ENCODE data around the gene QRICH2.
"Not testable (repeated sequence)": the region's sequence is repeated elsewhere in the genome, so short reads cannot be mapped to it uniquely, and the experiment has no call there.

The QRICH2 gene, protein sequence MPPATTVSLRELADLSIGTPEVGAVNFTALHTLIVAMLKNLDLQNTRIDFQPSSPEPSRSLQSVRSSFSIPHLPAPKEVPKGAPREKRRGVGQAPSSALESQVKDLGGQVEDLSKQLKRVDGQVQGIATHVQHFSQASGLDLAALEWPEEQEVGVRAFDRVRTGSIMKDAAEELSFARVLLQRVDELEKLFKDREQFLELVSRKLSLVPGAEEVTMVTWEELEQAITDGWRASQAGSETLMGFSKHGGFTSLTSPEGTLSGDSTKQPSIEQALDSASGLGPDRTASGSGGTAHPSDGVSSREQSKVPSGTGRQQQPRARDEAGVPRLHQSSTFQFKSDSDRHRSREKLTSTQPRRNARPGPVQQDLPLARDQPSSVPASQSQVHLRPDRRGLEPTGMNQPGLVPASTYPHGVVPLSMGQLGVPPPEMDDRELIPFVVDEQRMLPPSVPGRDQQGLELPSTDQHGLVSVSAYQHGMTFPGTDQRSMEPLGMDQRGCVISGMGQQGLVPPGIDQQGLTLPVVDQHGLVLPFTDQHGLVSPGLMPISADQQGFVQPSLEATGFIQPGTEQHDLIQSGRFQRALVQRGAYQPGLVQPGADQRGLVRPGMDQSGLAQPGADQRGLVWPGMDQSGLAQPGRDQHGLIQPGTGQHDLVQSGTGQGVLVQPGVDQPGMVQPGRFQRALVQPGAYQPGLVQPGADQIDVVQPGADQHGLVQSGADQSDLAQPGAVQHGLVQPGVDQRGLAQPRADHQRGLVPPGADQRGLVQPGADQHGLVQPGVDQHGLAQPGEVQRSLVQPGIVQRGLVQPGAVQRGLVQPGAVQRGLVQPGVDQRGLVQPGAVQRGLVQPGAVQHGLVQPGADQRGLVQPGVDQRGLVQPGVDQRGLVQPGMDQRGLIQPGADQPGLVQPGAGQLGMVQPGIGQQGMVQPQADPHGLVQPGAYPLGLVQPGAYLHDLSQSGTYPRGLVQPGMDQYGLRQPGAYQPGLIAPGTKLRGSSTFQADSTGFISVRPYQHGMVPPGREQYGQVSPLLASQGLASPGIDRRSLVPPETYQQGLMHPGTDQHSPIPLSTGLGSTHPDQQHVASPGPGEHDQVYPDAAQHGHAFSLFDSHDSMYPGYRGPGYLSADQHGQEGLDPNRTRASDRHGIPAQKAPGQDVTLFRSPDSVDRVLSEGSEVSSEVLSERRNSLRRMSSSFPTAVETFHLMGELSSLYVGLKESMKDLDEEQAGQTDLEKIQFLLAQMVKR (N-terminal part only)

DNA sequence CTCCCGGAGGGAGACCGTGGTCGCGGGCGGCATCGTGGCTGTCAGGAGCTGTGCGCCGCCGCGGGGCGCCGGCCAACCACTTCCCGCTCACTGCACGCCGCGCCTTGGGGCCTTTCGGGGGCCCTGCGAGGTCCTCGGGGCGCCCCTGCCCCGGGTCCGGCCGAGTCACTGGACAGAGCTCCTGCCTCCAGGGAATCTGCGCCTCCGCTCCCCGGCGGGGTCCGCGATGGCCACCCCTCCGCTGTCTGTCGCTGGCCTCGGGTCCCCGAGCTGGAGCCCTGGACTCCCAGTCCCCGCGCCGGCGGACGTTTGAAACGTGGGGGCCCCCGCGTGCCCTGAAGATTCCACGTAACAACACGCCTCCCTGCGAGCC, at the start of gene QRICH2:
Gene QRICH2, minus strand, starts transcription at position 311 of the 373 bp plus-strand sequence. Its CDS starts 278 bp downstream, at position 33.
- Histone ChIP-seq H3K4me3 (ENCODE audit: low read length) (no peak within 1 kb of the TSS), H3K9ac (ENCODE audit: low read length) (no peak within 1 kb of the TSS), H3K9me3 (ENCODE audit: control insufficient read depth, low read length) (no peaks in the 10 kb centered on the region), H3K27me3 (ENCODE audit: control insufficient read depth, insufficient read depth, low read length) (no peaks in the 10 kb centered on the region), H3K4me1 (ENCODE audit: control insufficient read depth, insufficient read depth, low read length) (no peaks in the 10 kb centered on the region), H3K36me3 (ENCODE audit: control insufficient read depth, insufficient read depth, low read length) (peaks cover 7% of the 10 kb centered on the region)

DNA sequence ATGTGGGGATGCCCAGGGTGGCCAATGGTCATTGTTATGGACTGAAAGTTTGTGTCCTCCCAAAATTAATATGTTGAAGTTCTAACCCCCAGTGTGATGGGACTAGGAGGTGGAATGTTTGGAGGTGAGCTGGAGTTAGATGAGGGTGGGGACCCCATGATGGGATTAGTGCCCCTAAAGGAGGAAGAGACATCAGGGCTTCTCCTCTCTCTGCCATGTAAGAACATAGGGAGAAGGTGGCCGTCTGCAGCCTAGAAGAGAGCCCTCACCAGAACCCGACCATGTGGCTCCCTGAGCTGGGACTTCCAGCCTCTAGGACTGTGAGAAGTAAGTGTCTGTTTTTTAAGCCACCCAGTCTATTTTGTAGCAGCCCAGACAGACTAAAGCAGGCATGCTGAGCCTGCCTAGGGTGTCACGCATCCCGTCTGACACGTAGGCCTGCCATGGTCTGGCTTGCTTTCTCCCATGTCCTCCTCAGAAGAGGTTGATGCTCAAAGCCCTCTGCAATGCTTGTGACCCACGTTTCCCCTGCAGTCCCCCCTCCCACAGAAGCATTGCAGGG, 49.6 kb upstream of the QRICH2 start:
- no peaks in the 10 kb centered on the region for H3K4me1 ChIP-seq (ENCODE audit: control insufficient read depth, insufficient read depth, low read length)
- no peaks in the 10 kb centered on the region for H3K9me3 ChIP-seq (ENCODE audit: control insufficient read depth, low read length)
- H3K4me3 ChIP-seq (ENCODE audit: low read length) = no peak overlapping the region
- no peak overlapping the region for H3K9ac ChIP-seq (ENCODE audit: low read length)
- H3K36me3 ChIP-seq (ENCODE audit: control insufficient read depth, insufficient read depth, low read length) = no peaks in the 10 kb centered on the region
- H3K27me3 ChIP-seq (ENCODE audit: control insufficient read depth, insufficient read depth, low read length) = no peaks in the 10 kb centered on the region

DNA sequence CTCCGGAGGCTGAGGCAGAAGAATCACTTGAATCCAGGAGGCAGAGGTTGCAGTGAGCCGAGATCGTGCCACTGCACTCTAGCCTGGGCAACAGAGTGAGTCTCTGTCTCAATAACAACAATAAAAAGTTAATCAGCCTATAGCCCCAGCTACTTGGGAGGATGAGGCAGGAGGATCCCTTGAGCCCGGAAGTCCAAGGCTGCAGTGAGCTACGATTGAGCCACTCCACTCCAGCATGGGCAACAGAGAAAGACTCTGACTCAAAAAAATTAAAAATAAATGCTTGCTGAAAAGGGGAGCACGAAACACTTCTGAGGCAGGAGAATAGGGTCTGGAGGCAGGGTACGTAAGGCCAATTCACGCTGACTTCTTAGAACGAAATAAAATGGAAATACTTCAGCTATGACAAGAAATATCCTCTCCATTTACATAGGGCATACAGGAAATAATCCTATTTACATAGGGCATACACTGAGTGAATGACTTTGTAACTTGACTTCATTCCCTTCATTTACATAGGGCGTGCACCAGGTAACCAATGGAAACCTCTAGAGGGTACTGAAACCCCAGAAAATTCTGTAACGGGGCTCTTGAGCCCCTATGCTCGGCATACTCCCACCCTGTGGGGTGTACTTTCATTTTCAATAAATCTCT, 48.9 kb upstream of the QRICH2 start:
- Histone ChIP-seq H3K4me1 (ENCODE audit: control insufficient read depth, insufficient read depth, low read length) (no peaks in the 10 kb centered on the region), H3K4me3 (ENCODE audit: low read length) (no peak overlapping the region), H3K9me3 (ENCODE audit: control insufficient read depth, low read length) (no peaks in the 10 kb centered on the region), H3K9ac (ENCODE audit: low read length) (peak overlapping the region; percentile 11), H3K27me3 (ENCODE audit: control insufficient read depth, insufficient read depth, low read length) (no peaks in the 10 kb centered on the region), H3K36me3 (ENCODE audit: control insufficient read depth, insufficient read depth, low read length) (no peaks in the 10 kb centered on the region)

- no peaks in the 10 kb centered on the region for H3K4me1 ChIP-seq (ENCODE audit: control insufficient read depth, insufficient read depth, low read length)
- H3K27me3 ChIP-seq (ENCODE audit: control insufficient read depth, insufficient read depth, low read length) = no peaks in the 10 kb centered on the region
- no peaks in the 10 kb centered on the region for H3K9me3 ChIP-seq (ENCODE audit: control insufficient read depth, low read length)
- no peaks in the 10 kb centered on the region for H3K36me3 ChIP-seq (ENCODE audit: control insufficient read depth, insufficient read depth, low read length)
- no peak overlapping the region for H3K4me3 ChIP-seq (ENCODE audit: low read length)
- no peak overlapping the region for H3K9ac ChIP-seq (ENCODE audit: low read length)
These were observed 46.8 kb upstream of the QRICH2 start for GRCh38 chr17:76354747-76355310.

DNA sequence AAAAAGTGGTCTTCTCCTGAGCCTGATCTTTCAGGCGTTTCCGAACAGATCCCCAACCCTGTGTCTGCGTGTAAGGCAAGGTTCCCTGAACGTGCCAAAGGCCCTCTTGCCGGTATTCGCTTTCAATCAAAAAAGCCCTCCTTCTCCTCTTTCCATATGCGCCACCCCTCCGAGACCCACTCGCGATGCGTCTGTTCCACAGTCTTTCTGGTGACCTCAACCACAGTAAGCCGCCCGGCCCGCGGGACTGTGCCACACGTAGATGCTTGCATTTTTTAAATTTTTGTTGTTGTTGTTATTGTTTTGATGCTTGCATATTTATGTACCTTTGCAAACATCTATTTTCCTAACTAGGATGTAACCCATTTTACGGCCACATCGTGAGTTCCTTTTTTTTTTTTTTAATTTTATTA, 46.2 kb upstream of the QRICH2 start:
- Histone ChIP-seq H3K36me3 (ENCODE audit: control insufficient read depth, insufficient read depth, low read length) (no peaks in the 10 kb centered on the region), H3K9me3 (ENCODE audit: control insufficient read depth, low read length) (no peaks in the 10 kb centered on the region), H3K9ac (ENCODE audit: low read length) (peak overlapping the region; percentile 84)

DNA sequence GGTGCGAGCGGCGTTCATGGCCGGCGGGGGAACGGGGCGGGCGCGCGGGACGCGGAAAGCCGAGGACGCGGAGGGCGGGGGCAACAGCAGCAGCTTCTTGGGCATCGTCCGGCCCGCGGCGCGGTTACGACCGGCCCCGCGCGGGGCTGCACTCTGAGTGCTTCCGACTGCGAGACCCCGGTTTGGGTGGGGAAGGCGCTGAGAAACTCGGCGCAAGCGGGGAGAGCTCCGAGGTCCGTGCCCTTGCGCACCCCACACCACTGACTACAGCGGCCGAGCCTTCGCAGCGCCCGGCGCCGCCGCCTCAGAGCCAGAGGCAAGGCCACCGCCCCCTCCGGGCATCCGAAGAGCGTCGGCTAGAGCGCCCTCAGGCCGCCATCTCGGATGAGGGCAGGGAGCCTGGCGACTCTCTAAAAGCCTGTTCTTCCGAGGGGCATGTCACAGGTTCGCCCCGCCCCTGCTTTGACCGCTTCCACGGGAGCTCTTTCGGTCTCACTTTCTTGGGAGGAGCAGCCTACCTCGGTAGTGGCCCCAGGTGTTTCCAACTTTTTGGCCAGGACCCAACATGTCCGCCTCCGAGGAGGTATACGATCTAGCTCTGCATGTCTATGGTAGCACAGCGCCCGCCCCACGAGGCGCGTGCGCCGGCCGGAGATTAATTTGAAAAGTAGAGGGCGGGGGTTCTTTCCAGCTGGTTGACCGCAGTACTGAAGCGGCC, 45.7 kb upstream of the QRICH2 start, which contains the start of gene PRPSAP1:
Gene PRPSAP1, minus strand, starts transcription at position 318 of the 718 bp plus-strand sequence. Its CDS starts 213 bp downstream, at position 105.
- Histone ChIP-seq H3K36me3 (ENCODE audit: control insufficient read depth, insufficient read depth, low read length) (no peaks in the 10 kb centered on the region), H3K27me3 (ENCODE audit: control insufficient read depth, insufficient read depth, low read length) (no peaks in the 10 kb centered on the region), H3K9me3 (ENCODE audit: control insufficient read depth, low read length) (no peaks in the 10 kb centered on the region), H3K9ac (ENCODE audit: low read length) (peak within 1 kb of the TSS; percentile 84), H3K4me1 (ENCODE audit: control insufficient read depth, insufficient read depth, low read length) (no peaks in the 10 kb centered on the region), H3K4me3 (ENCODE audit: low read length) (peak within 1 kb of the TSS; percentile 62)

More for the DNA sequence above, 46.2 kb upstream of the QRICH2 start:
- Histone ChIP-seq H3K4me3 (ENCODE audit: low read length) (peak overlapping the region; percentile 62), H3K27me3 (ENCODE audit: control insufficient read depth, insufficient read depth, low read length) (no peaks in the 10 kb centered on the region), H3K4me1 (ENCODE audit: control insufficient read depth, insufficient read depth, low read length) (no peaks in the 10 kb centered on the region)

DNA sequence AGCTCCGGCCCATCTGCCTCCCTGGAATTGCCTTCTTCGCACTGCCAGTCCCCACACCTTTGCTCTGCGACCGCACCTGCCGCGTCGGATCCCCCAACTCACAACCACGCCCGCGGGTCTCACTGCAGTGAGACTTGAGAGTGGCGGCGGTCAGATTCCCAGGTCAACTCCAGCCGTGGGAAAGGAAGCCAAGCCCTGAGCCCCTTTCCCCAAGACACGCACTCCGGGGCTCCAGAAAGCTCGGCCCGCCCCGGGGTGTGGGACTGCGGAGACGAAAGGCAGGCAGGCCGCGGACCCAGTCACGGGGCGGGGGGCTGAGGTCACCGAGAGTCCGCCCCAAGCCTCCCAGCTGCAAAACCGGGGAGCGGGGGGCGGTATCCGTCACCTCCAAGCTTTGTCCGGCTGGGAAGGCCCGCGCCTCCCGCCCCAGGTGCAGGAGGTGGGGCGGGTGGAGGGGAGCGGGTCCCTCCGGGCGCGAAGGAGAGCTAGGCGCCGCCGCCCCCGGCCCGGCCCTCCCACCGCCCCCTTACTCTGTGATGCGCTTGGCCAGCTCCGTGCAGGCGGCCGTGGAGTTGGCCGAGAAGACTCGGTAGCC, 45.0 kb upstream of the QRICH2 start:
- Histone ChIP-seq H3K36me3 (ENCODE audit: control insufficient read depth, insufficient read depth, low read length) (no peaks in the 10 kb centered on the region), H3K4me3 (ENCODE audit: low read length) (peak overlapping the region; percentile 62), H3K4me1 (ENCODE audit: control insufficient read depth, insufficient read depth, low read length) (no peaks in the 10 kb centered on the region), H3K27me3 (ENCODE audit: control insufficient read depth, insufficient read depth, low read length) (no peaks in the 10 kb centered on the region), H3K9ac (ENCODE audit: low read length) (peak overlapping the region; percentile 84), H3K9me3 (ENCODE audit: control insufficient read depth, low read length) (no peaks in the 10 kb centered on the region)

DNA sequence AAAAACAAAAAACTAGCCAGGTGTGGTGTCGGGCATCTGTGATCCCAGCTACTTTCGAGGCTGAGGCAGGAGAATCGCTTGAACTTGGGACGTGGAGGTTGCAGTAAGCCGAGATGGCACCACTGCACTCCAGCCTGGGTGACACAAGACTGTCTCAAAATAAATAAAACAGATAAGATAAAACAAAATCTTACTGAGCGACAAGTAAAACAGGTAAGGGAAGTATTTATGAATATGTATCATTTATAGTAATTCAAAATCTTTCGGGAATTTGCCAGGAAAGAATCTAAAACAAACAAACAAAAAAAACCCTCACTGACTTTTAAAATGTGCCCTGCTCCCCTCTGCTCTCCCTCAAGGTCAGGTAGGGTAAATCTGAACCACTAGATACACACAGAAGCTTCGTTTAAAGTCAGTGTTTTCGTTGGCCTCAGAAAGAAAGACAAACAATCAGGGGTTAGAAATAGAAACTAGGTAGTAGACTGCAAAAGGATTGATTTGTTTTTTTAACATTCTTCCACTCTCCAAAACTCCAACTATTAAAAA, 43.5 kb upstream of the QRICH2 start:
- Histone ChIP-seq H3K9ac (ENCODE audit: low read length) (no peak overlapping the region), H3K27me3 (ENCODE audit: control insufficient read depth, insufficient read depth, low read length) (no peaks in the 10 kb centered on the region), H3K9me3 (ENCODE audit: control insufficient read depth, low read length) (no peaks in the 10 kb centered on the region), H3K4me3 (ENCODE audit: low read length) (no peak overlapping the region), H3K4me1 (ENCODE audit: control insufficient read depth, insufficient read depth, low read length) (no peaks in the 10 kb centered on the region), H3K36me3 (ENCODE audit: control insufficient read depth, insufficient read depth, low read length) (no peaks in the 10 kb centered on the region)

DNA sequence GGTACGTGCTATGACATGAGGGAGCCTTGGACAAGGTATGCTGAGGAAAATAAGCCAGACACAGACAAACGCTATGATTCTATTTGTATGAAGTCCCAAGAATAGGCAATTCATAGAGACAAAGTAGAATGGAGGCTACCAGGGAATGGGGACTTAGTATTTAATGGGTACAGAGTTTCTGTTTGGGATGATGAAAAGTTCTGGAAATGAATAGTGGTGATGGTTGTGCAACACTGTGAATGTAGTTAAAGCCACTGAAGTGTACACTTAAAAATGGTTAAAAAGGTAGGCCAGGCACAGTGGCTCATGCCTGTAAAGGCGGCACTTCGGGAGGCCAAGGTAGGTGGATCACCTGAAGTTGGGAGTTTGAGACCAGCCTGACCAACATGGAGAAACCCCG, 42.4 kb upstream of the QRICH2 start:
- no peaks in the 10 kb centered on the region for H3K27me3 ChIP-seq (ENCODE audit: control insufficient read depth, insufficient read depth, low read length)
- no peak overlapping the region for H3K4me3 ChIP-seq (ENCODE audit: low read length)
- no peaks in the 10 kb centered on the region for H3K36me3 ChIP-seq (ENCODE audit: control insufficient read depth, insufficient read depth, low read length)
- H3K4me1 ChIP-seq (ENCODE audit: control insufficient read depth, insufficient read depth, low read length) = no peaks in the 10 kb centered on the region
- no peak overlapping the region for H3K9ac ChIP-seq (ENCODE audit: low read length)
- no peaks in the 10 kb centered on the region for H3K9me3 ChIP-seq (ENCODE audit: control insufficient read depth, low read length)

DNA sequence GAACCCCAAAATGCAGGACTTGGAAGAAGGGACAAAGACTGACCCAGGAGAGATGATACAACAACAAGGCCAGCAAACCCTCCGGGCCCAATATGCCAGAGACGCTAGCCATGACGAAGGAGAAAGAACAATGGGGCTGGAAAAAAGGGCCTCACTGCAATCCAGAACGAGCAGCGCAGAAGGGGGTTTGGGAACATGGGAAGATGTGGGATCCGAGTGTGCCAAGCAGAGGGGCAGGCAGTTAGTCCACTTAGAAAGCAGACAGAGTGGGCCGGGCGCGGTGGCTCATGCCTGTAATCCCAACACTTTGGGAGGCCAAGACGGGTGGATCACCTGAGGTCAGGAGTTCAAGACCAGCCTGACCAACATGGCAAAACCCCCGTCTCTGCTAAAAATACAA, 38.9 kb upstream of the QRICH2 start:
- not testable (repeated sequence) for H3K36me3 ChIP-seq (ENCODE audit: control insufficient read depth, insufficient read depth, low read length); H3K4me3 ChIP-seq (ENCODE audit: low read length); H3K4me1 ChIP-seq (ENCODE audit: control insufficient read depth, insufficient read depth, low read length); H3K9me3 ChIP-seq (ENCODE audit: control insufficient read depth, low read length); H3K9ac ChIP-seq (ENCODE audit: low read length); H3K27me3 ChIP-seq (ENCODE audit: control insufficient read depth, insufficient read depth, low read length)
